ENCODE results near the gene CKLF.

CKLF gene

DNA sequence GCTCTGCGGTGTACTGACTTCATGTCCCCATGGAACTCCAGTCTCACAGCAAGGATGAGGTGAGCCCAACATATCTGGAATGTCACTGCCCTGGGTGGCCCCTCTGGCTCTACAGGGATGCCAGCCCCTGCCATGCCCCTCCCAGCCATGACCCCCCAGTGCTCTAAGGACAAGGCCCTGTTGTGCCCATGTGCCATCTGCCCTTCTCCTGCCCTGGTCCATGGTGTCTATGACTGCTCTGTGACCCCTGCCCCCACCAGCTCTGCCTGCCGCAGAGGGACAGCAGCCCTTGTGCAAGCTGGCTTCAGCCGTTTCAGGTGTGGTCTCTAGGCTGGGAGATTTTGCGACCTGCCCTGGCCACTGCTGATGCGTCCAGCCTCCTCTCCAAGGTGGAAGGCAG lies 42.8 kb upstream of the CKLF start:
- TF ChIP-seq ZFX (IDR thresholded peaks at IDR 0.05): no peak
- TF ChIP-seq, protein P1, sequence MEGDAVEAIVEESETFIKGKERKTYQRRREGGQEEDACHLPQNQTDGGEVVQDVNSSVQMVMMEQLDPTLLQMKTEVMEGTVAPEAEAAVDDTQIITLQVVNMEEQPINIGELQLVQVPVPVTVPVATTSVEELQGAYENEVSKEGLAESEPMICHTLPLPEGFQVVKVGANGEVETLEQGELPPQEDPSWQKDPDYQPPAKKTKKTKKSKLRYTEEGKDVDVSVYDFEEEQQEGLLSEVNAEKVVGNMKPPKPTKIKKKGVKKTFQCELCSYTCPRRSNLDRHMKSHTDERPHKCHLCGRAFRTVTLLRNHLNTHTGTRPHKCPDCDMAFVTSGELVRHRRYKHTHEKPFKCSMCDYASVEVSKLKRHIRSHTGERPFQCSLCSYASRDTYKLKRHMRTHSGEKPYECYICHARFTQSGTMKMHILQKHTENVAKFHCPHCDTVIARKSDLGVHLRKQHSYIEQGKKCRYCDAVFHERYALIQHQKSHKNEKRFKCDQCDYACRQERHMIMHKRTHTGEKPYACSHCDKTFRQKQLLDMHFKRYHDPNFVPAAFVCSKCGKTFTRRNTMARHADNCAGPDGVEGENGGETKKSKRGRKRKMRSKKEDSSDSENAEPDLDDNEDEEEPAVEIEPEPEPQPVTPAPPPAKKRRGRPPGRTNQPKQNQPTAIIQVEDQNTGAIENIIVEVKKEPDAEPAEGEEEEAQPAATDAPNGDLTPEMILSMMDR (conservative IDR thresholded peaks at IDR 0.05): no peak

DNA sequence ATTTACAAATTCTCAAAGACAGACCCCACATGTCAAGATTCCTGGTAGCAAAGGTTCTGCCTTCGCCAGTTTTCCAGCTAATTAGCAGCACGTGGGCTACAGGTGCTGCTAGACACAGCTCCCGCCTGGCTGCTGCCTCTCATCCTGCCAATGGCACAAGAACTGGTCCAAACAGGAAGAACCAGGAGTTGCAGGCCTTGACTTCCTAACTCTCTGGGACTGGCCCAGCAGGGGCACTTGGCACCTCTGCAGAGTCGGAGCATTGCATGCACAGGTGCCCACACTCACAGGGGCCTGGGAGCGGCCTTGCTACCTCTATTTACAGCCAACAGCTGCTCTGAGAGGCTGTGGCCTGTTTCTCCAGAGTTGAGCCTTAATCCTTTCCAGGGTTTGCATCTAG lies 42.1 kb upstream of the CKLF start:
- peak overlapping the region; percentile 78 for H3K27ac ChIP-seq
- TF ChIP-seq, protein P1 (conservative IDR thresholded peaks at IDR 0.05): no peak
- no peak for TF ChIP-seq ZFX (IDR thresholded peaks at IDR 0.05)

More for the DNA sequence above, 42.8 kb upstream of the CKLF start:
- peak overlapping the region; percentile 78 for H3K27ac ChIP-seq

DNA sequence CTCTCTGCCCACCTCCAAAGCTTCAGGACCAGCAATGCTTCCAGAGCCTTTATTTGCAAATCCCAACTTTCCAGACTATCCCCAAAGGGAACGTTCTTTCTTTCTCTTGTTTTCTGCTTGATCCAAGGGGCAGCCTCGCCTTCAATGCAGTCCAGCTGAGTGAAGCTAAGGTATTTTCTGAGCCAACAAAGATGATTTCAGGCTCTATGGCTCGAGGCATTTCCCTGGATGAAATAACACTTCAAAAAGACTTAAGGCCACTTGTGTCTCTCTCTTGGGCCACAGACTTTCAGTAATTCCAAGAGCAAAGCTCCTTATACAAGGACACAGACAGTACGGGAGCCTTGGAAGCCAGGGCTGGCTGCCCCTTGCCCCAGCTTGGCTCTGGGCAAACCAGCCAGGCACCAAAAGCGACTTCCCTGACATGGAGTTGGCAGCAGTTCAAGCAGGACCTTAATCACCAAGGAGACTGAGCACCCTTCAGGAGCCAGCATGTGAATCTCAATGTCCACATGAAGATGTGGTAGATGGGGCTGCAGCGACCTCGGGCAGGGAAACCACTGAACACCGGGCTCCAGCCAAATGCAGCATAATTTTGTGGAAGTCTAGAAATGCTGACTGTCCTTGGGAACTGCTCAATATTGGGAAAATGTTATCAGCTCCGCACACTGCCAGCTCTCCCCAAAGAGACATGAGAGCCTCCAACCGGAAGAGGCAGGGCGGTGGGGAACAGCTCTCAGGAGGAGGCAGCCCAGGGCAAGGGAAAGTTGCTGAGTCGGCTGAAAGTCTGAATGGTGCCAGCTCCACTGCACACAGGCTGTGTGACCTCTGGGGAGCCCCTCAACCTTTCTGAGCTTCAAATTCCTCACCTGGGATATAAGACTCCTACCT lies 41.4 kb upstream of the CKLF start:
- TF ChIP-seq ZFX (IDR thresholded peaks at IDR 0.05): peak; percentile 52; the same call in 1 of the 2 replicates
- TF ChIP-seq, protein P1 (conservative IDR thresholded peaks at IDR 0.05): no peak
- H3K27ac ChIP-seq: peak overlapping the region; percentile 78

DNA sequence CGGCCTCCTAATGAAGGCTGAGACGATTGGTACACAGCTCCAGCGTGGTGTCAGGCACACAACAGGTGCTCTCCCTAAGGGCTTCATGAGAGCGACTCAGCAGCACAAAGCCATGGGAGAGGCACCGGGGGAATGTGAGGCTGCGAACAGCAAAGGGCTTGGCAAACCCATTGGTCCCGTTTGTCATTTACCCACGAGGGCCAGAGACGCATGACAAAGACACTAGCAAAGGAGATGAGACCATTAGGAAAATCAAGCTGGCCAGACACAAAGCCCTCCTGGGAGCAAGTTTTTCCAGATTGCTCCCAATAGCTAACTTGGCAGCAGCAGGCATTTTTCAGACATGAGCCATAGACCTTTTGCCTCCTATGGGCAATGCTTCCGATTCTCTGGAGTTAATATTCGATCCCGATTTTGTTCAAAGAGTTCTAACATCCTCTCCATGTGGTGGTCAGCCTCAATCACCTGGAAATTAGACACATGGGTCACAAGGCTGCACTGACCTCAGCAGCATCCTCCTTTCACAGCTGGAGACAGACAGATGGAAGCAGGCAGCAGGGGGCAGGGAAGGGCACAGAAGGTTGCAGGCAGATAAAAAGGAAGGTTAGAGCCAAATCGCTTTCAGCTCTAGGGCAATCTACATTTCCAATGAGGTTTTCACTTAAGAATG lies 40.6 kb upstream of the CKLF start:
- no peak for TF ChIP-seq ZFX (IDR thresholded peaks at IDR 0.05)
- TF ChIP-seq, protein P1 (conservative IDR thresholded peaks at IDR 0.05): no peak
- H3K27ac ChIP-seq: peak overlapping the region; percentile 78

DNA sequence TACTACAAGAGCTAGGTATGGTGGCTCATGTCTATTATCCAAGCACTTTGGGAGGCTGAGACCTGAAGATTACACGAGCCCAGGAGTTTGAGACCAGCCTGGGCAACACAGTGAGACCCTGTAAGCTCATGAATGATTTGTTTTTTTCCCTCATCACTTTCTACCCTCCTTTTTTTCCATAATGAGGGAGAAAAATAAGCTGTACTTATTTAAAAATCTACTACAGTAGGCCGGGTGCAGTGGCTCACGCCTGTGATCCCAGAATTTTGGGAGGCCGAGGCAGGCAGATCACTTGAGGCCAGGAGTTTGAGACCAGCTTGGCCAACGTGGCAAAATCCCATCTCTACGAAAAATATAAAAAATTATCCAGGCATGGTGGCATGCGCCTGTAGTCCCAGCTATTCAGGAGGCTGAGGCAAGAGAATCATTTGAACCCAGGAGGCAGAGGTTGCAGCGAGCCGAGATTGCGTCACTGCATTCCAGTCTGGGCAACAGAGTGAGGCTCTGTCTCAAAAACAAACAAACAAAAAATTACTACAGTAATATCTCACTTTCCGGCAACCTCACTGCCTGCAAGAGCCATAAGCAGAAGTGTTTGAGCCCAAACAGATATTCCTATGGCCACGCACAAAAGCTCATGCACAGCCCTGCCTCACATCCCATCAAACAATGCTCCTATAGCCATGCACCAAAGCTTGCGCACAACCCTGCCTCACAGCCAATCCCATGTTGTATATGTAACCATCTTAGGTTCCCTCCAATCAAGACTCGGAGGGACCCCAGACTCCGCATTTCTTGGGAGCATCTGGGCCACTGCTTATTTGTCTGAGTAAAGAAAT lies 39.9 kb upstream of the CKLF start:
- peak overlapping the region; percentile 78 for H3K27ac ChIP-seq
- no peak for TF ChIP-seq ZFX (IDR thresholded peaks at IDR 0.05)
- TF ChIP-seq, protein P1 (conservative IDR thresholded peaks at IDR 0.05): no peak

DNA sequence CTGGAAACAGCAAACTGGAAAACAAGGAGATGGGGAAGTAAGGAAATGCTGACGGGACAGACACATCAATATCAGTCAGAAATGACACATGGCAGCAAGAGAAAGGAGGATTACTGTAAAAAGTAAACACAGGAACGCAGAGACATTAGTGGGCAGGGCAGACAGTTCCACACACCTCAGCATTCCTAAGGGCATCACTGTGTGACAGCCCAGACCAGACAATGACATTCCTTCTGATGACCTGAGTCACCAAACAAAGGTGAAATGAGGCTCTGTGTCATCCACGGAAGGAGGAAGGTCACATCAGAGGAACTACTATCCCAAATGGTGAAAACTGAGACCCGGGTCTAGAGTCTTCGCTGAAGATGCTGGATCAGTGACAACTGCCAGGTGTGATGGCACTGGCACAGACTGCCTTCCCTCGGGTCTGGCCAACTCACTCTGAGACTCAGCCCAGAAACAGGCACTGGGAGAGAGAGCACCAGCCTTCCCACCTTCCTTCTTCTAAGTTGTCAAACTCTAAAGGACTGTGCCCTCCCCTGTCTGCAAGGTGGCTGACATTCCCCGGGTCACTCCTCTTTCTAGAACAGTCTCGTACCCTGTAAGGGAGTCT lies 39.2 kb upstream of the CKLF start:
- peak overlapping the region; percentile 78 for H3K27ac ChIP-seq
- no peak for TF ChIP-seq ZFX (IDR thresholded peaks at IDR 0.05)
- TF ChIP-seq, protein P1 (conservative IDR thresholded peaks at IDR 0.05): no peak

DNA sequence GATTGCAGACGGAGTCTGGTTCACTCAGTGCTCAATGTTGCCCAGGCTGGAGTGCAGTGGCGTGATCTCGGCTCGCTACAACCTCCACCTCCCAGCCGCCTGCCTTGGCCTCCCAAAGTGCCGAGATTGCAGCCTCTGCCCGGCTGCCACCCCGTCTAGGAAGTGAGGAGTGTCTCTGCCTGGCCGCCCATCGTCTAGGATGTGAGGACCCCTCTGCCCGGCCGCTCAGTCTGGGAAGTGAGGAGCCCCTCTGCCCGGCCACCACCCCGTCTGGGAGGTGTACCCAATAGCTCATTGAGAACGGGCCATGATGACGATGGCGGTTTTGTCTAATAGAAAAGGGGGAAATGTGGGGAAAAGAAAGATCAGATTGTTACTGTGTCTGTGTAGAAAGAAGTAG lies 38.0 kb upstream of the CKLF start:
- H3K27ac ChIP-seq: peak overlapping the region; percentile 78

DNA sequence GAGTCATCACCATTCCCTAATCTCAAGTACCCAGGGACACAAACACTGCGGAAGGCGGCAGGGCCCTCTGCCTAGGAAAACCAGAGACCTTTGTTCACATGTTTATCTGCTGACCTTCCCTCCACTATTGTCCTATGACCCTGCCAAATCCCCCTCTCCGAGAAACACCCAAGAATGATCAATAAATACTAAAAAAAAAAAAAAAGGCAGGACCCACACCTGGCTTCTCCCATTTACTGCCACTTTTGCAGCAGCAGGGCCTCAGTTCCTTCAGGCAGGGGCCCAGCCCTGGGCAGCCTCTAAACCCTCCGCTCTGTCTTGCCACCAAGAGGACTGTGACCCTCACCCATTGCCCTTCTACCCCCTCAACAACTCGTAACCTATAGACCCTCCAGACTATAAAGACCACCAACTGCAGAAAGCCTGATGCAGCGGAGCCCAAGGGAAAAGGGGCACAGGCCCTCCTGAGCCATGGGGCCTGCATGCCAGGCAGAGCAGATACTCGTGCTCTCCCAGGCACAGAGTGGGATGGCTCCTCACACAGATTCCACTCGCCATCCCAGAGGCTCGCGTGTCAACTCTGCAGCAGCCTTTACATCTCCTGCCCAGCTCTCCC lies 37.3 kb upstream of the CKLF start:
- H3K27ac ChIP-seq: peak overlapping the region; percentile 94
